ENCODE results near the gene HBG2. TPM values are rescaled to one million over a fixed set of nuclear protein-coding genes. Genes with fewer than 3 reads are reported as not detected.
A peak's percentile ranks its signal among the peaks of the same experiment; 100 is the strongest.

Gene HBG2
- total and polyA plus RNA-seq, 12 donors = 0.12 to 1.0 (median 0.43) TPM; not detected in 8

DNA sequence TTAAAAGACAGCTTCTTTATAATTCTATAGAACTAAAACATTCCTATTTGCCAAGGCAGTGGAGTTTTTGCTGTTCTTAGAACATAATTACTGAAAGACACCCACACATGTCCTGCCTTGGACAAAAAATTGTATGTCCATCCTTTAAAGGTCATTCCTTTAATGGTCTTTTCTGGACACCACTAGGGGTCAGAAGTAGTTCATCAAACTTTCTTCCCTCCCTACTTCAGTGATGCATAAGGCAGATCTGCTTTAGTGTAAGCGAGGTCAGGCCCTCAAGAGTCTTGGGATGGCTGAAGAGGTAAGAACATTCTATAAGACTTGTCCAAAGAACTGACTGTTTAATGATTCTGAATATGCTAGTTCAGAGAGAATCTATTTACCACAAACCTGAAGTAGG lies 49.8 kb downstream of the HBG2 start:
- Histone ChIP-seq H3K9me3 (no peaks in the 10 kb centered on the region), H3K27ac (no peak overlapping the region), H3K27me3 (peaks cover 0 to 21% (median 0%) of the 10 kb centered on the region in 7 donors), H3K4me1 (no peaks in the 10 kb centered on the region), H3K36me3 (no peaks in the 10 kb centered on the region), H3K4me3 (no peak overlapping the region)
- WGBS, 2 donors = 10 to 22% methylated on average over 1 of the region's 1 CpG
- TF ChIP-seq, protein P1, sequence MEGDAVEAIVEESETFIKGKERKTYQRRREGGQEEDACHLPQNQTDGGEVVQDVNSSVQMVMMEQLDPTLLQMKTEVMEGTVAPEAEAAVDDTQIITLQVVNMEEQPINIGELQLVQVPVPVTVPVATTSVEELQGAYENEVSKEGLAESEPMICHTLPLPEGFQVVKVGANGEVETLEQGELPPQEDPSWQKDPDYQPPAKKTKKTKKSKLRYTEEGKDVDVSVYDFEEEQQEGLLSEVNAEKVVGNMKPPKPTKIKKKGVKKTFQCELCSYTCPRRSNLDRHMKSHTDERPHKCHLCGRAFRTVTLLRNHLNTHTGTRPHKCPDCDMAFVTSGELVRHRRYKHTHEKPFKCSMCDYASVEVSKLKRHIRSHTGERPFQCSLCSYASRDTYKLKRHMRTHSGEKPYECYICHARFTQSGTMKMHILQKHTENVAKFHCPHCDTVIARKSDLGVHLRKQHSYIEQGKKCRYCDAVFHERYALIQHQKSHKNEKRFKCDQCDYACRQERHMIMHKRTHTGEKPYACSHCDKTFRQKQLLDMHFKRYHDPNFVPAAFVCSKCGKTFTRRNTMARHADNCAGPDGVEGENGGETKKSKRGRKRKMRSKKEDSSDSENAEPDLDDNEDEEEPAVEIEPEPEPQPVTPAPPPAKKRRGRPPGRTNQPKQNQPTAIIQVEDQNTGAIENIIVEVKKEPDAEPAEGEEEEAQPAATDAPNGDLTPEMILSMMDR (IDR thresholded peaks at IDR 0.05) = peak in 7 of 9 donors; percentile 18 to 60 (median 47)
- DNase-seq = no peak
- ATAC-seq = peak in 1 of 8 donors; percentile 70
- intact Hi-C loops (cut with DNase I) = loop anchor here (1.0 to 10.0 kb wide), 6 partner anchors 80 to 600 kb away; partner anchors contain the start of genes OR51M1 (in 7 of the 10) and OR52N2 (in 1 of the 10)

DNA sequence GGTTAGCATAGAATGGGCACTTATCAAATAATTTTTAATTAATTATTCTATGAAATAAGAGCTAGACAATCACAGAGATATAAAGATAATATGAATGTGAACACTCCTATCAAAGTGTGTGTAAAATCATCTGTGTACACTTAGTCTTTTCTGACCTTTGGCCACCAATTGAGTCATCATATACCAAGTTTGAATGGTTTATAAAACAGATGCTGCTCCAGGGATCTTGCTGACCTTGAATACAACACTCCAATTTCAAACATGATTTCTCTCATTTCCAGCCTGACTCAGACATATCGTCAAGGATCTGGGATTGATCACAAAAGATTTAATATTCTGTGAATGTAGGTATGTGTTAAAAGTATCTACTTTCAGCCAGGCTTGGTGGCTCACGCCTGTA lies 51.2 kb downstream of the HBG2 start:
- H3K27ac ChIP-seq = no peak overlapping the region
- ATAC-seq (no peak), DNase-seq (no peak)
- no peaks in the 10 kb centered on the region for H3K36me3 ChIP-seq
- intact Hi-C loops (cut with DNase I) = loop anchor here in 6 of 10 donors (5.0 to 10.0 kb wide), 4 partner anchors 81 to 601 kb away; partner anchors contain the start of genes OR51M1 (in 5 of the 6) and OR52N2 (in 1 of the 6)
- WGBS, 2 donors = 68 to 77% methylated on average over 2 of the region's 2 CpGs
- TF ChIP-seq, protein P1 (IDR thresholded peaks at IDR 0.05) = no peak
- peaks cover 0 to 21% (median 0%) of the 10 kb centered on the region in 7 donors for H3K27me3 ChIP-seq
- no peak overlapping the region for H3K4me3 ChIP-seq
- no peaks in the 10 kb centered on the region for H3K9me3 ChIP-seq
- H3K4me1 ChIP-seq = no peaks in the 10 kb centered on the region

Other genes starting within 250 kb of the HBG2 start
- gene OR52J3, start 208.3 kb downstream of the HBG2 start, total RNA-seq = not detected
- gene OR52J3, start 208.3 kb downstream of the HBG2 start, polyA plus RNA-seq = not detected
- not detected for gene OR52E2, start 195.2 kb downstream of the HBG2 start, total RNA-seq
- gene OR52E2, start 195.2 kb downstream of the HBG2 start, polyA plus RNA-seq = not detected
- not detected for gene OR52E1, start 185.2 kb downstream of the HBG2 start, total RNA-seq
- not detected for gene OR52E1, start 185.2 kb downstream of the HBG2 start, polyA plus RNA-seq
- not detected for gene OR52A5, start 116.4 kb downstream of the HBG2 start, total RNA-seq
- not detected for gene OR52A5, start 116.4 kb downstream of the HBG2 start, polyA plus RNA-seq
- gene OR52A1, start 100.0 kb downstream of the HBG2 start, total RNA-seq = not detected
- gene OR52A1, start 100.0 kb downstream of the HBG2 start, polyA plus RNA-seq = not detected
- not detected for gene OR51V1, start 54.1 kb downstream of the HBG2 start, total RNA-seq
- gene OR51V1, start 54.1 kb downstream of the HBG2 start, polyA plus RNA-seq = not detected
- gene HBB, start 27.7 kb downstream of the HBG2 start, total RNA-seq = 1,000 to 10,000 TPM in 1 of 10 donors, 100 to 1,000 TPM in 9; 188 to 1,566 (median 288) TPM
- gene HBB, start 27.7 kb downstream of the HBG2 start, polyA plus RNA-seq = 10 to 100 TPM in 1 of 2 donors, not detected in 1; 39.1 TPM
- 1 to 10 TPM in 1 of 10 donors, under 1 TPM in 3, not detected in 6; 0.41 to 5.3 (median 0.73) TPM for gene HBD, start 20.3 kb downstream of the HBG2 start, total RNA-seq
- gene HBD, start 20.3 kb downstream of the HBG2 start, polyA plus RNA-seq = not detected
- under 1 TPM in 1 of 10 donors, not detected in 9; 0.30 TPM for gene HBG1, start 4.9 kb downstream of the HBG2 start, total RNA-seq
- under 1 TPM in 1 of 2 donors, not detected in 1; 0.20 TPM for gene HBG1, start 4.9 kb downstream of the HBG2 start, polyA plus RNA-seq
- gene HBE1, start 15.2 kb upstream of the HBG2 start, total RNA-seq = not detected
- not detected for gene HBE1, start 15.2 kb upstream of the HBG2 start, polyA plus RNA-seq
- not detected for gene OR51B4, start 47.2 kb upstream of the HBG2 start, total RNA-seq
- gene OR51B4, start 47.2 kb upstream of the HBG2 start, polyA plus RNA-seq = not detected
- gene OR51B2, start 69.5 kb upstream of the HBG2 start, total RNA-seq = not detected
- not detected for gene OR51B2, start 69.5 kb upstream of the HBG2 start, polyA plus RNA-seq
- under 1 TPM in 2 of 10 donors, not detected in 8; 0.25 to 0.46 TPM for gene OR51B5, start 88.7 kb upstream of the HBG2 start, total RNA-seq
- gene OR51B5, start 88.7 kb upstream of the HBG2 start, polyA plus RNA-seq = not detected
- gene OR51B6, start 96.7 kb upstream of the HBG2 start, total RNA-seq = not detected
- gene OR51B6, start 96.7 kb upstream of the HBG2 start, polyA plus RNA-seq = not detected
- gene OR51M1, start 129.0 kb upstream of the HBG2 start, total RNA-seq = not detected
- not detected for gene OR51M1, start 129.0 kb upstream of the HBG2 start, polyA plus RNA-seq
- not detected for gene OR51Q1, start 167.3 kb upstream of the HBG2 start, total RNA-seq
- not detected for gene OR51Q1, start 167.3 kb upstream of the HBG2 start, polyA plus RNA-seq
- gene OR51I1, start 186.7 kb upstream of the HBG2 start, total RNA-seq = under 1 TPM in 1 of 10 donors, not detected in 9; 0.28 TPM
- not detected for gene OR51I1, start 186.7 kb upstream of the HBG2 start, polyA plus RNA-seq
- not detected for gene OR51I2, start 194.5 kb upstream of the HBG2 start, total RNA-seq
- gene OR51I2, start 194.5 kb upstream of the HBG2 start, polyA plus RNA-seq = not detected
- gene OR52D1, start 233.9 kb upstream of the HBG2 start, total RNA-seq = not detected
- gene OR52D1, start 233.9 kb upstream of the HBG2 start, polyA plus RNA-seq = not detected